OCI-LY7 (cell line): ENCODE measurements around the gene TEN1.

Experiments used
- EZH2phosphoT487 ChIP-seq: fragments of 200-600 bp; sonication (generic); IDR thresholded peaks from 2 replicates; pipeline ENCODE4 v1.6.1; 2018; ENCODE audit warnings: low read depth, borderline replicate concordance, mild to moderate bottlenecking, mixed run types, antibody characterized with exemption, low read length, moderate library complexity, mixed read lengths
- TF ChIP-seq, protein P1 (sequence below): fragments of 200-600 bp; sonication (generic); conservative IDR thresholded peaks from 2 replicates; pipeline ENCODE4 v1.5.1; 2014; ENCODE audit warnings: mild to moderate bottlenecking, antibody characterized with exemption, low read length, moderate library complexity, mixed read lengths

DNA sequence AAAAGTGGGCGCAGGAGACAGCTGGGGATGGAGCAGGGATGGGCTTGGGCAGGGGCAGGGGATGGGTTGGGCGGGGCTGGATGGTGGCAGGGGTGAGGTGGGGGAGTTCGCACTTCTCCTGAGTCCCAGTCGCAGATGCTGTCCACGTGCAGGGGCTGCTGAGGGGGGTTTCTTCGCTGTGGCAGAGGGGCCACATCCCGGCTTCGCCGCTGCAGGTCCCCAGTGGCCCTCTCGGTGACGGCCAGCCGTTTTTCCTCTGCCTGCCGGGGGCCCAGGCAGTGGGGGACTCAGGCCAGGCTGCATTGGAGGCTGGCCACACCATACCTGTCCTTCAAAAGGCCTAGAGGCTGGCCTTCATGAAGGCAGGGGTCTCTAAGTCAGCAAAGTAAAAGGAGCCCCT is 39.8 kb downstream of the TEN1 start:
- TF ChIP-seq, protein P1, sequence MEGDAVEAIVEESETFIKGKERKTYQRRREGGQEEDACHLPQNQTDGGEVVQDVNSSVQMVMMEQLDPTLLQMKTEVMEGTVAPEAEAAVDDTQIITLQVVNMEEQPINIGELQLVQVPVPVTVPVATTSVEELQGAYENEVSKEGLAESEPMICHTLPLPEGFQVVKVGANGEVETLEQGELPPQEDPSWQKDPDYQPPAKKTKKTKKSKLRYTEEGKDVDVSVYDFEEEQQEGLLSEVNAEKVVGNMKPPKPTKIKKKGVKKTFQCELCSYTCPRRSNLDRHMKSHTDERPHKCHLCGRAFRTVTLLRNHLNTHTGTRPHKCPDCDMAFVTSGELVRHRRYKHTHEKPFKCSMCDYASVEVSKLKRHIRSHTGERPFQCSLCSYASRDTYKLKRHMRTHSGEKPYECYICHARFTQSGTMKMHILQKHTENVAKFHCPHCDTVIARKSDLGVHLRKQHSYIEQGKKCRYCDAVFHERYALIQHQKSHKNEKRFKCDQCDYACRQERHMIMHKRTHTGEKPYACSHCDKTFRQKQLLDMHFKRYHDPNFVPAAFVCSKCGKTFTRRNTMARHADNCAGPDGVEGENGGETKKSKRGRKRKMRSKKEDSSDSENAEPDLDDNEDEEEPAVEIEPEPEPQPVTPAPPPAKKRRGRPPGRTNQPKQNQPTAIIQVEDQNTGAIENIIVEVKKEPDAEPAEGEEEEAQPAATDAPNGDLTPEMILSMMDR, result no peak
- no peak for TF ChIP-seq EZH2phosphoT487
